Stimulated activated CD8-positive, alpha-beta memory T cell treated with anti-CD3 and anti-CD28 coated beads, Interleukin-4, amount 100 ng/mL, for 4 hours (primary cell): Measurements from ENCODE around the gene RRP8.

Source experiments
- DNase-seq, 2 donors: peaks; one replicate each; pipeline ENCODE4 v3.0.0-alpha.2; 2020; ENCODE audit warnings: low read depth in 2 of 2, low spot score in 1 of 2

The RRP8 gene

GRCh38 chr11:6603287-6604080 lies at the start of gene RRP8, which contains the start of gene ILK:
Gene RRP8 (minus strand): TSS chr11:6603616. CDS start chr11:6603502, 114 bp downstream.
Gene ILK (plus strand): TSS chr11:6603774. CDS start chr11:6604272, 498 bp downstream.
- peak; percentile 68 to 76 for DNase-seq

- no peak for DNase-seq
Observed at GRCh38 chr11:6653097-6653496, 49.7 kb upstream of the RRP8 start.

GRCh38 chr11:6652182-6652581 lies 48.8 kb upstream of the RRP8 start:
- no peak for DNase-seq

DNA sequence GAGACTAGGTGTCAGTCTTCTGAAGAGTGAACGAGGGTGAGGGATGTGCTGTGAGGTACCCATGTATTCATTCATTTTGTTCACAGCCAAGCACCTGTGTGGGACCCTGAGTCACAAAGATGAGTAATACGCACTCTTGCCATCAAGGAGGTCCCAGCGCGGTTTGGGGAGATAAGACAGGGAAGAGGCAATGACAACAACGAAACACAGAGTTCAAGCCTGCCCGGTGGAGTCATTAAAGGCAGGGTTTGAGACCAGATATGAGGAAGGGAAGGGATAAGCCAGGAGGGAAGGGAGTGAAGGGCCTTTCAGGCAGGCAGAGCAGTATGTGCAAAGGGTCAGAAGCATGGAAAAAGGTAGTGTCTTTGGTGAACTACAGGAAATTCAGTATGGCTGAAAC lies 47.6 kb upstream of the RRP8 start:
- no peak for DNase-seq

DNA sequence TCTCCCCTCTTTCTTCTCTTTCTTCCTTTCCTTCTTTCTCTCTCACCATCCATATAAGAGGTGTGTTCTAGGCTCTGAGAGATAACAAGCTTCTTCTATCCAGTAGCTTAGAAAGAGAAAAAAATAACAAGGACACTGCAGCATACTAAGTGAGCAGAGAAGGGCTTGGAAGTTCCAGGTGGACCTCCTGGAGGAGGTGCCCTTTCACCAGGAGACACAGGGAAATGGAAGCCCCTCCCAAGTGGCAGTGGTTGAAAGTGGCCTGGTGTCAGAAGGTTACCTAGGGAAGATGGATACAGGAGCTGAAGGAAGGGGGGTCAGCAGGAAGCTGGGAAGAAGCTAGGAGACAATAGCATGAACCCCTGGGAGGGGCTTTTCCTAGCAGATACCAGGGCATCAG lies 46.7 kb upstream of the RRP8 start:
- no peak for DNase-seq

DNA sequence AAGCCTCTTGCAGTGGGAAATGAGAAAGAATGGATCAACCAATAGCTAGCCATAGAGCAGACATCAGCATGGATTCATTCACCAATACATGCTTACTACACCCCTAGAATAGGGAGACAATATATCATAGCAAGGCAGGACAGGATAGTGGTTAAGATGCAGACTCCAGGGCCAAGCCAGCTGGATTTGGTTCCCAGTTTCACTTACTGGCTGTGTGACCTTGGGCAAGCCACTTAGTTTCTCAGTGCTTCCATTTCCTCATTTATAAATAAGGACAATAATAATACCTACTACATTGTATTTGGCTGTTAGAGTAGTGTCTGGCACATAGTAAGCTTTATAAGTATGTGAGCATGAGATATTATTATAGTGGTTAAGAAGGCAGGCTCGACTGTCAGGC lies 45.1 kb upstream of the RRP8 start:
- no peak for DNase-seq

DNA sequence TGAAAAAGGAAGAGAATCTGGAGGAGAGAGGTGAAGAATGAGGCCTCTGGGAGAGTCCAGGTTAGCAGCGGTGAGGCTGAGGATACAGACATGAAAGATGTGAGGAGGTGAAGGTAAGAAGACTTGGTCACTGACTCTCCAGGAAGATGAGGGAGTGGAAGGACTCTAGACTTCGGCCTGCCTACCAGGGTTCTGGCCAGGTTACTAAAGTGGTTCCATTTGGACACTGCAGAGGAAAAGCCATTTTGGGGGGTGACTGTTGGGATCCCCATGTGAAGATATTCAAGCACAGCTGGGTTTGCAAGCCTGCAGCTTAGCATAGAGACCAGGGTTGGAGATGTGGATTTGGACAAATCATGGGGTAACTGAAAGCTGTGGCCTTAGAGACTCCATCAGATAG lies 44.4 kb upstream of the RRP8 start:
- no peak for DNase-seq

DNA sequence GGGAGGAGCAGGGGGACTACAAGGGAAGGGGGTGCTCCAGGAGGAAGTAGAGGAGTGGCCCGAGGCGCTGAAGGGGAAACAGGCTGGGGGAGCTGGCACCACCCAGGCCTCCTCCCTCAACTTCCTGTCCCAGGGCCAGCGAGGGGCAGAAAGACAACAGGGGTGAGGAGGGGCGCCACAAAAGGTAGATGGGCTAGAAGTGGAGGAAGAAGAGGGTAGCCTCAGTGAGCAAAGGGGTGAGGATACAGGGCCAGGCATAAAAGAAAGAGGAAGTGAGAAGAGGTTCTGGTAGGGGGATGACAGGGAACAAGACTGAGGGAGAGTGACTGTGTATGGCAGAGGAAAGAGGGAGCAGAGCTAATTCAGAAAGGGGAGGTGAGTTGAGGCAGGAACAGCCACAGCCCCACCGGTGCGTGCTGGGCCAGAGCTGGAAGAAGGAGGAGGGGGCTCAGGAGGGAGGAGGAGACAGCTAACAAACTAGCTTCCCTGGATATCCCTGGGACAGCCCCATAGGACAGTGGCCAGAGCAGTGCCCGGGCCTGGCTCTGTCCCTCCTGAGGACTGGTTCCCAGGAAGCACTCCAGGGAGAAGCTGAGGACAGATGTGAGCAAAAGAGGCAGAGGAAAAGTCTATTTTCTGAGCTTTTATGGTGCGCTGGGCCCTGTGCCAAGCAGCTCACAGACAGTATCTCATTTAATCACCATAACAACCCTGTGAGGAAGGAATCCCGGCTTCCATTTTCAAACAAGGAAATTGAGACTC lies 43.7 kb upstream of the RRP8 start:
- DNase-seq, result no peak

DNA sequence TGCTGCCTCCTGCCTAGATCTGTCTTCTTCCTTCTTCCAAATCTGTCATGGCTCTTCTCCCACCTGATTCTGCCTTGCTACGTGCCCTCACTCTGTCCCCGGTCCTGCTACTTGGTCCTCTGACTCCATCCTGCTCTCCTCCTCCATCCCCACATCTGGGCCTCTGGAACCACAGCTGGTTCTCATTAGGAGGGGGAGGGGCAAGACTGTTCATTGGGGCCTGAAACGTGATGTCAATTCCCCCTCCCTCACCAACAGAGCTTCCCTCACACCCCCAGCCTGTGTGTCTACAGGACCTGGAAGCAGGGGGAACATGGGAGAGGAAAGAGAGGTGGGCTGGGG lies 43.1 kb upstream of the RRP8 start:
- no peak for DNase-seq

DNA sequence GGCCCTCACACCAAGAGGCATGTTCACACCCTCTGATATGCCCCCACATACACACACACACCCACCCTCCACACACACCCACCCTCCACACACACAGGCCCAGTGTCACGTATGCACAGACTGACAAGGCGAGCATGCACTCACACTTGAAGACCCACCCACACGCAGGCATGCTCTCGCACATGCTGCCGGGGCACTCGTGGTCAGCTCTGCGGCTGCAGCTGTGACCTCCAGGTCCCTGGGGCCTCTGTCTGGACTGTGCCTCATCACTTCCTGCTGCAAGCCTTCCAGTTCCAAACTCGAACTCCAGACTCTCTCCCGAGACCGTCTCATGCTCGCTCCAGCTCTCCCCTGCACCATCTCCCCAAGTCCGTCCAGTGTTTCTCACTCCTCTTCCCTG lies 42.7 kb upstream of the RRP8 start:
- no peak for DNase-seq

- no peak for DNase-seq
Observed at GRCh38 chr11:6642957-6643356, 39.5 kb upstream of the RRP8 start.

GRCh38 chr11:6640985-6641701 lies 37.7 kb upstream of the RRP8 start:
- DNase-seq, result no peak

DNA sequence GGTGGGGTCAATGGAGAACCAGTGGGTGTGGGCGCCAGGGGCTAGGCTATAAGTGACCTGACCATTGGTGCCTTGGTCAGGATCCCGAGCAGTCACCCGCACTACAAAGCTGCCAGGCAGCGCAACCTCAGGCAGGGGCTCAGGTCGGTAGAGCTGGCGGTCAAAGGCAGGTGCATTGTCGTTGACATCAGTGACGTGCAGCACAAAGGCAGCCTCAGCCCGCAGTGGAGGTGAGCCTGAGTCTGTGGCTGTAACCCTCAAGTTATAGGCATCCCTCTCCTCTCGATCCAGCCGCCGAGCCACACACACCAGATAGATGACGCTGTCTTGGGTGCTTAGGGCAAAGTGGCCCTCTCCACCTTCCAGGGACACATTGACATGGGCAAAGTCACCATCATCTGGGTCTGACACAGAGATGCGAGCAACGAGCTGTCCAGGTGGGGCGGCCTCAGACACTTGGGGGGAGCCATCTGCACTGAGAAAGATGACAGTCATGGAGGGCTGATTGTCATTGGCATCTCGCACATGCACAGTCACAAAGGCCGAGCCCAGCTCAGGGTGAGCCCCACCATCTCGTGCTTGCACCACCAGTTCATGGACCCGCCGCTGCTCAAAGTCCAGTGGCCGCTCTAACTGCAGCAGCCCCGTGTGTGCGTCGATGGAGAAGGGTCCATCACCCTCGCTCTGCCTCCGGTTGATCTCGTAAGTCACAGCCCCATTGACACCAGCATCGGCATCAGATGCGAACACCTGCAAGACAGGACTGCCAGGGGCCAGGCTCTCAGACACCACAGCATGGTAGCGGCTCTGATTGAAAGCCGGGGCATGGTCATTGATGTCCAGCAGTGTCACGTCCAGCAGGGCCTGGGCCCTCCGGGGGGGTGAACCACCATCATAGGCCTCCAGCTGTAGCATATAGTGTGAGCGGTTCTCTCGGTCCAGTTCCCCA lies 36.9 kb upstream of the RRP8 start:
- no peak for DNase-seq

DNA sequence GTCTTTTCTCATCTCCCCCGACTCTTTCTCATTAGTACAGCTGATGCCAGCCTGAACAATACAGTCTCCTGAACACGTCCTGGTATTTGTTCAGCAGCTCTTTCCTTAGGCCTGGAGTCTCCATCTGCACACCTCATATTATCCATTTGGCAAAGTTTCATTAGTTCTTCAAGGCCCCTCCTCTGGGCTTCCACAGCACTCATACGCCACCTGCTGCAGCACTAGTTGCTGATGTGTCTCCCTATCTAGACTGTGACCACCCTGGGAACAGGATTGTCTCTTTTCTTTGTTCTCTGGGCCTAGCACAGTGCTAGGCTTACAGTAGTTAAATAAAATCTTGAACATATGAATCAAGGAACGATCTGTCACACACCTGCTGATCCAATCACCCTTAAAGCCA lies 35.0 kb upstream of the RRP8 start:
- no peak for DNase-seq

GRCh38 chr11:6637871-6638270 lies 34.5 kb upstream of the RRP8 start:
- no peak for DNase-seq

- no peak for DNase-seq
Observed at GRCh38 chr11:6636480-6636879, 33.1 kb upstream of the RRP8 start.

DNA sequence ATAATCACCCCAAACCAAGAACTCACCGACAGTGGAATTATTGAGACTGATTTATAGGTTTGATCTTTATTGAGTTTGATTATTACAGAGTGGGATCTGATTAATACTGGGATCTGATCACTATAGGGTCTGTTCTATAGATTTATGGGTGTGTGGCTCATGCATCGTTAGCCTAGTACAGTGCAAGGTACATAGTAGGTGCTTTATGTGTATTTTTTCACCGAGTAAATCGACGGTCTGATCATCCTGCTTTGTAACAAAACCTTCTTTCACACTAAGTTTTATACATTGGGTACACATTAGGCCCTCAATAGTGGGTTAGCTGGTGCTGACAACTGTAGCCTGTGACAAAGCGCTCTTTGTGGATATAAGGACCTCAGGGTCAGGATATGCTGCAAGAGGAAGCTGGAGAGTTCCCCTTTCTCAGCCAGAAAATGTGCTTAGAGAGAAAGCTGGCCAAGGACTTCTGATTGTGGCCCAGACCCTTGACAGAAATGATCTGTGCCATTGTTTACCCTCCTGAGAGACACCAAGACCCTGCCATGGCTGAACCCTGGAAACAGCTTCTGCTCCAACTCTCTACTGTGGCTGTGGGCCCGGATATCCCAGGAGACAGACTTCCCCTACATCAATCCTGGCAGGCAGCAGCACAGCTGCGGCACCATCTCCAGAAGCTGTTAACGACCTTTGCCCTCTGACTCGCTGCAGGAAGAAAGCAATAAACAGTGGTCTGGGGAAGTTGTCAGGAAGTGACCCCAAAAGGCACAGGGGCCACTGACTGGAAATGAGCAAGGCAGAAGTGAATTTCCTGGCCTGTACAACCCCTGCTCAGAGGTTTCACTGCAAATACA lies 31.9 kb upstream of the RRP8 start:
- DNase-seq, result no peak

GRCh38 chr11:6634534-6634933 lies 31.1 kb upstream of the RRP8 start:
- no peak for DNase-seq

GRCh38 chr11:6633422-6634408 lies 30.3 kb upstream of the RRP8 start:
- no peak for DNase-seq
